Neuronal stem cell (in vitro differentiated cells): ENCODE data around the gene KMT2B.
"Not testable (repeated sequence)": the region's sequence is repeated elsewhere in the genome, so short reads cannot be mapped to it uniquely, and the experiment has no call there.

ENCODE experiments used
- DNase-seq: peaks from one replicate; pipeline ENCODE4 v3.0.0-alpha.2; 2013; ENCODE audit warnings: low spot score
- H2AFZ ChIP-seq: one replicate; pipeline ENCODE4 v1.6.1; 2013; ENCODE audit warnings: mild to moderate bottlenecking, low read length, inconsistent platforms
- H2AK5ac ChIP-seq: 2 replicates; pipeline ENCODE4 v1.6.1; 2013; ENCODE audit warnings: low read depth, mild to moderate bottlenecking, inconsistent platforms, low read length, moderate library complexity, mixed read lengths
- H2BK120ac ChIP-seq: 2 replicates; pipeline ENCODE4 v1.6.1; 2013; ENCODE audit warnings: low read depth, mild to moderate bottlenecking, inconsistent platforms, low read length, moderate library complexity, mixed read lengths
- H2BK12ac ChIP-seq: one replicate; pipeline ENCODE4 v1.6.1; 2013; ENCODE audit warnings: low read length, inconsistent platforms
- H2BK15ac ChIP-seq: 2 replicates; pipeline ENCODE4 v1.6.1; 2013; ENCODE audit warnings: mild to moderate bottlenecking, low read length, inconsistent platforms, mixed read lengths
- H2BK5ac ChIP-seq: one replicate; pipeline ENCODE4 v1.6.1; 2013; ENCODE audit warnings: inconsistent platforms, mild to moderate bottlenecking, low read length, moderate library complexity
- H3K14ac ChIP-seq: one replicate; pipeline ENCODE4 v1.6.1; 2013; ENCODE audit warnings: low read length, inconsistent platforms
- H3K18ac ChIP-seq: 2 replicates; pipeline ENCODE4 v1.6.1; 2013; ENCODE audit warnings: low read length, inconsistent platforms
- H3K23ac ChIP-seq: 2 replicates; pipeline ENCODE4 v1.6.1; 2013; ENCODE audit warnings: low read depth, mild to moderate bottlenecking, mixed read lengths, low read length, inconsistent platforms; ENCODE audit not compliant: poor library complexity
- H3K27ac ChIP-seq: replicated peaks from 3 replicates; pipeline ENCODE4 v1.5.1; 2013; ENCODE audit warnings: low read length, inconsistent platforms
- H3K27me3 ChIP-seq, 3 experiments: 2 replicates each; pipeline ENCODE4 v1.6.1; 2013; ENCODE audit warnings: low read length in 3 of 3, mild to moderate bottlenecking in 2 of 3, inconsistent platforms in 1 of 3, low read depth in 1 of 3, mixed read lengths in 1 of 3, moderate library complexity in 1 of 3; ENCODE audit not compliant: control insufficient read depth in 3 of 3, insufficient read depth in 3 of 3
- H3K36me3 ChIP-seq, 2 donors: replicated peaks in 1 of 2; 2 replicates each; pipeline ENCODE4 v1.6.1; 2013; ENCODE audit warnings: low read length in 2 of 2; ENCODE audit not compliant: control insufficient read depth in 2 of 2, insufficient read depth in 2 of 2
- H3K4ac ChIP-seq: 2 replicates; pipeline ENCODE4 v1.6.1; 2013; ENCODE audit warnings: inconsistent platforms, mild to moderate bottlenecking, low read length, moderate library complexity
- H3K4me1 ChIP-seq, 2 donors: 1 replicate in 1 of 2; 2 replicates in 1 of 2; pipeline ENCODE4 v1.6.1; 2013; ENCODE audit warnings: low read length in 2 of 2, low read depth in 1 of 2; ENCODE audit not compliant: control insufficient read depth in 2 of 2, insufficient read depth in 1 of 2
- H3K4me2 ChIP-seq: one replicate; pipeline ENCODE4 v1.6.1; 2013; ENCODE audit warnings: mild to moderate bottlenecking, low read length, inconsistent platforms; ENCODE audit not compliant: insufficient read depth, poor library complexity, severe bottlenecking
- H3K4me3 ChIP-seq, 2 donors: 2 replicates each; pipeline ENCODE4 v1.5.1; 2013; ENCODE audit warnings: low read length in 2 of 2, mild to moderate bottlenecking in 2 of 2, inconsistent platforms in 1 of 2, moderate library complexity in 1 of 2
- H3K79me1 ChIP-seq: one replicate; pipeline ENCODE4 v1.6.1; 2013; ENCODE audit warnings: low read depth, mild to moderate bottlenecking, inconsistent platforms, low read length, moderate library complexity
- H3K9ac ChIP-seq: one replicate; pipeline ENCODE4 v1.6.1; 2013; ENCODE audit warnings: mild to moderate bottlenecking, low read depth, low read length, inconsistent platforms; ENCODE audit not compliant: poor library complexity
- H3K9me3 ChIP-seq, 2 donors: replicated peaks in 1 of 2; 2 replicates each; pipeline versions ENCODE3 to v1.6.1; 2013; ENCODE audit warnings: low read length in 2 of 2, mild to moderate bottlenecking in 2 of 2, inconsistent platforms in 1 of 2, low read depth in 1 of 2, mixed read lengths in 1 of 2, moderate library complexity in 1 of 2; ENCODE audit not compliant: control insufficient read depth in 2 of 2, insufficient read depth in 1 of 2
- H4K8ac ChIP-seq: one replicate; pipeline ENCODE4 v1.6.1; 2013; ENCODE audit warnings: low read depth, mild to moderate bottlenecking, inconsistent platforms, low read length, moderate library complexity
- H4K91ac ChIP-seq: one replicate; pipeline ENCODE4 v1.6.1; 2013; ENCODE audit warnings: low read length, low read depth, mild to moderate bottlenecking, inconsistent platforms; ENCODE audit not compliant: poor library complexity
- WGBS, 2 donors: extraction: QIAGEN DNeasy Blood & Tissue Kit; methylation state at CpG; one replicate each; pipeline ENCODE4 v1.1.7; 2013; ENCODE audit warnings: missing lambda C conversion rate in 2 of 2, mixed read lengths in 1 of 2; ENCODE audit not compliant: insufficient read length in 2 of 2, insufficient replicate concordance in 1 of 2; ENCODE audit errors: extremely low coverage in 2 of 2; 5-methylcytosine and 5-hydroxymethylcytosine counted together

KMT2B gene

GRCh38 chr19:35722897-35723296 lies 5.1 kb downstream of the KMT2B start:
- Histone ChIP-seq H2AFZ (no peak overlapping the region), H3K4me3 (no peak overlapping the region), H3K27me3 (no peaks in the 10 kb centered on the region), H3K4me2 (no peak overlapping the region), H3K79me1 (peaks cover 17% of the 10 kb centered on the region), H4K8ac (no peak overlapping the region), H3K9me3 (no peaks in the 10 kb centered on the region), H3K36me3 (peaks cover 65 to 81% of the 10 kb centered on the region in 2 donors), H3K18ac (no peak overlapping the region), H2BK12ac (no peak overlapping the region), H3K9ac (no peak overlapping the region), H4K91ac (no peak overlapping the region), H3K4ac (no peak overlapping the region), H3K27ac (no peak overlapping the region), H2BK5ac (no peak overlapping the region), H3K23ac (peak overlapping the region; percentile 40), H3K14ac (no peak overlapping the region), H2BK120ac (no peak overlapping the region), H2BK15ac (no peak overlapping the region), H2AK5ac (no peak overlapping the region), H3K4me1 (peaks cover 6 to 7% of the 10 kb centered on the region in 2 donors)
- whole genome bisulfite sequencing, 2 donors, result no CpG with 5 or more reads among the region's 16 CpGs
- no peak for DNase-seq

GRCh38 chr19:35723671-35724070 lies 5.9 kb downstream of the KMT2B start:
- WGBS, 2 donors, result no CpG with 5 or more reads among the region's 24 CpGs

GRCh38 chr19:35724132-35724531 lies 6.3 kb downstream of the KMT2B start:
- not testable (repeated sequence) for H2BK12ac ChIP-seq, H2BK120ac ChIP-seq, H4K91ac ChIP-seq, H3K4me3 ChIP-seq, H3K14ac ChIP-seq, H3K23ac ChIP-seq, DNase-seq, H3K27ac ChIP-seq, H3K18ac ChIP-seq, H3K4me1 ChIP-seq, H3K27me3 ChIP-seq, H3K9ac ChIP-seq, H2AFZ ChIP-seq, H2BK5ac ChIP-seq, H3K4me2 ChIP-seq, H2BK15ac ChIP-seq, H3K4ac ChIP-seq, H2AK5ac ChIP-seq, H3K9me3 ChIP-seq
- Histone ChIP-seq H3K36me3 (peaks cover 76 to 93% of the 10 kb centered on the region in 2 donors), H3K79me1 (peaks cover 14% of the 10 kb centered on the region), H4K8ac (peak overlapping the region; percentile 43)
- no CpG with 5 or more reads among the region's 7 CpGs for WGBS, 2 donors

More at GRCh38 chr19:35723671-35724070, 5.9 kb downstream of the KMT2B start:
- no peak overlapping the region for H3K14ac ChIP-seq
- no peak overlapping the region for H3K4me3 ChIP-seq
- DNase-seq, result no peak
- H2BK120ac ChIP-seq, result no peak overlapping the region
- H3K79me1 ChIP-seq, result peaks cover 12% of the 10 kb centered on the region
- H3K9ac ChIP-seq, result no peak overlapping the region
- no peak overlapping the region for H2AFZ ChIP-seq
- no peak overlapping the region for H3K18ac ChIP-seq
- H3K4me2 ChIP-seq, result no peak overlapping the region
- no peak overlapping the region for H3K4ac ChIP-seq
- no peak overlapping the region for H3K23ac ChIP-seq
- peaks cover 71 to 89% of the 10 kb centered on the region in 2 donors for H3K36me3 ChIP-seq
- no peak overlapping the region for H4K91ac ChIP-seq
- peaks cover 5% of the 10 kb centered on the region in 2 donors for H3K4me1 ChIP-seq
- H2BK12ac ChIP-seq, result no peak overlapping the region
- no peak overlapping the region for H2BK5ac ChIP-seq
- H2BK15ac ChIP-seq, result no peak overlapping the region
- H3K27ac ChIP-seq, result no peak overlapping the region
- no peaks in the 10 kb centered on the region for H3K27me3 ChIP-seq
- H3K9me3 ChIP-seq, result no peaks in the 10 kb centered on the region
- no peak overlapping the region for H4K8ac ChIP-seq
- no peak overlapping the region for H2AK5ac ChIP-seq

GRCh38 chr19:35724560-35724959 lies 6.8 kb downstream of the KMT2B start:
- Histone ChIP-seq H3K36me3 (peaks cover 80 to 95% of the 10 kb centered on the region in 2 donors), H3K9ac (no peak overlapping the region)
- WGBS, 2 donors, result no CpG with 5 or more reads among the region's 12 CpGs

More at GRCh38 chr19:35724560-35724959, 6.8 kb downstream of the KMT2B start:
- Histone ChIP-seq H3K79me1 (peaks cover 13% of the 10 kb centered on the region), H2BK12ac (no peak overlapping the region), H2BK5ac (peak overlapping the region; percentile 22), H2AK5ac (no peak overlapping the region), H3K18ac (no peak overlapping the region), H3K14ac (no peak overlapping the region), H3K4me3 (no peak overlapping the region), H3K4me1 (no peaks in the 10 kb centered on the region), H2AFZ (no peak overlapping the region), H4K91ac (no peak overlapping the region), H3K23ac (no peak overlapping the region), H3K4ac (no peak overlapping the region), H2BK15ac (no peak overlapping the region), H4K8ac (peak overlapping the region; percentile 43), H3K27me3 (no peaks in the 10 kb centered on the region), H2BK120ac (no peak overlapping the region), H3K4me2 (no peak overlapping the region), H3K9me3 (no peaks in the 10 kb centered on the region), H3K27ac (no peak overlapping the region)
- DNase-seq, result no peak
